ENCODE data around the gene STOX2. TPM values are rescaled to one million over a fixed set of nuclear protein-coding genes. Genes with fewer than 3 reads are reported as not detected.

STOX2 gene
- total RNA-seq, 1 experiment from 2014 or later, result 3.3 TPM

DNA sequence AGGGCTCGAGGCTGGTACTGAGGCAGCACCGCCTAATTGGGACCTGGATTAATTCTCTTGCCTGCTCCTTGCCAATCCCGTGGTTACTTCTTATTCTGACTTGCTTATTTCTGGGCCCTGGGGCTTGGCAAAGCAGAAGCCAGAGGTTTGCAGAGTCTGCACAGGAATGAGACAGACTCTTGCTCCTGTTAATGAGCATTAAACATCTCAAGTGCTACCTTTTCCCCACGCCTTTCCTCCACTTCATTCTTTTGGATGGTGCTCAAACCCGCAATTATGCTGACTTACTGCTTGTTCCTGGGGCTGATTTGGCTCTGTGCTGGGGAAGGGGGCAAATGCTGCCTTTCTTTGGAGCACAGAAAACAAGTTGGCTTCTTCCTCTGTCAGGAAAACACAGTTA, 16.5 kb upstream of the STOX2 start:
- DNase-seq (ENCODE audit: low read depth), result no peak

DNA sequence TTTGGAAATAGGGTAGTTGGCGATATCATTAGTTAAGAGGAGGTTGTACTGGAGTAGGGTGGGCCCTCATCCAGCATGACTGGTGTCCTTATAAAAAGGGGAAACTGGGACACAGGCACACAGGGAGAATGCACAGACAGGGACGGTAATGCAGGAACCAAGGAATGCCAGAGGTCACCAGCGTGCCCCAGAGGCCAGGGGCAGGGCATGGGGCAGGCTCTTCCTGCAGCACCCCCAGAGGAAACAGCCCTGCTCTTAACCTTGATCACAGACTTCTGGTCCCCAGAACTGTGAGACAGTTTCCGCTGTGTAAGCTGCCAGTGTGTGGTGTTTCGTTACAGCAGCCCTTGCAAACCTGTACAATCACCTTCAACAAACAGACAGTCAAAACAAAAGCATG, 15.9 kb upstream of the STOX2 start:
- DNase-seq (ENCODE audit: low read depth), result no peak

DNA sequence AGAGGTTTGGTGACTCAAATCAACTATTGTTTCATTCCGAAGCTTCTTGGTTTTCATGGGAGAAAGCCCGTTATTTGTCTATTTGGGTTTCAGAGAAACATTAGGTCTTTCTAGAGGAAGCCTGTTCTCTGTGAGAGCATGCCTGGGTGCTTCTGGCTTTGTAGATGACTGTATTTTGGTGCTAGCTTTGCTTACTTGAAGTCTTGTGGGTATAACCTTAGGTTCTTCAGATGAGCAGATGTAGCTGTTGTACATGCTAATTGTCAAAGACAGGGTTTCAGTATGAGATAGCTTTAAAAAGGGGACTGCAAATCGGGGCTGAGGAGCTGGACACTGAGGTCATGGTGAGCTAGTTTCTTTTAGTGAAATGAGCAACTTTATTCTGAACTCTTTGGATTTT, 7.9 kb upstream of the STOX2 start:
- no peak for DNase-seq (ENCODE audit: low read depth)

DNA sequence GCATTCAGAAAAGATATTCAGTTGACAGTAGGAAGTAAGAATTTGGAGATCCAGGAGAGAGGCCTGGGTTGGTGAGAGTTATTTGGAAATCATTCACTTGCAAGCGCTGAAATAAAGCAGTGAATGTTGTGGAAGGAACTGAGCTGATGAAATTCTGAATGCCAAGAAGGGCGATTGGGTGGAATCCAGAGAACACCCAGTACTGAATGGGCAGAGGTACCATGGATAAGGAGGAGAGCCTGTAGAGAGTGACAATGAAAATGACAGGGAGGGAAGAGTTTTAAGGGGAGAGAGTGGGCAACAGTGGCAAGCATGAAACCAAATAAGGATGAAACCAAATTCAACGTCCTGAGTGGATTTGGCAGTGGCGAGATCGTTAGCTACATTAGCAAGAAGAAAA, 6.7 kb upstream of the STOX2 start:
- DNase-seq (ENCODE audit: low read depth), result no peak

DNA sequence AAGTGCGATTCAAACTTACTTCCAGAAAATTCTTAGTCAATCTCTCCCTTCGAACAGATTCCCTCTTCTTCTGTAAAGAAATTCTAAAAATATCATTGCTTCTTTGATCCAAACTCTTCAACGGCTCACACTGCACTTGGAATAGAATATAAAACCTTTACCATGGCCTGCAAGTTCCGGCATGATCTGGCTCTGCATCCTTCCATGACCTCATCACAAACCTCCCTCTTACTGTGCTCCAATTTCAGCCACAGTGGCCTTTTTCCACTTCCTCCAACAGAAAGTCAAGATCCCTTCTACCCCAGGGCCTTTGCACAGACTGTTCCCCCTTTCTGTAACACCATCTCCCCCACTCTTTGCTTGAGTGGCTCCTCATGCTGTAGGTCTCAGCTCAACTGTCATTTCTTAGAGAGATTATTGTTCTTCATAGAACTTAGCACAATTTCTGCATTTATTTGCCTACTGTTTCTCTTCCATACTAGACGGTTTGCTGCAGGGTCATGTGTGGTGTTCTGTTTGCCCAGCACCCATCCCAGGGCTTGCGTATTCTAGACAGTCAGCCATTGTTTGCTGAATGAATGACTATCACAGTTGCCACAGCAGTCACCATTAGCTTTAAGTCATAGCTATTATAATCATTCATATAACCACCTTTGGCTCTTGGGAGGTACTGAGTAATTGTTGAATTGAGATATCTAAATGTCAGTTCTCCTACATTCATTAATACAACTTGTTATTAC, 1.9 kb upstream of the STOX2 start:
- DNase-seq (ENCODE audit: low read depth), result no peak

DNA sequence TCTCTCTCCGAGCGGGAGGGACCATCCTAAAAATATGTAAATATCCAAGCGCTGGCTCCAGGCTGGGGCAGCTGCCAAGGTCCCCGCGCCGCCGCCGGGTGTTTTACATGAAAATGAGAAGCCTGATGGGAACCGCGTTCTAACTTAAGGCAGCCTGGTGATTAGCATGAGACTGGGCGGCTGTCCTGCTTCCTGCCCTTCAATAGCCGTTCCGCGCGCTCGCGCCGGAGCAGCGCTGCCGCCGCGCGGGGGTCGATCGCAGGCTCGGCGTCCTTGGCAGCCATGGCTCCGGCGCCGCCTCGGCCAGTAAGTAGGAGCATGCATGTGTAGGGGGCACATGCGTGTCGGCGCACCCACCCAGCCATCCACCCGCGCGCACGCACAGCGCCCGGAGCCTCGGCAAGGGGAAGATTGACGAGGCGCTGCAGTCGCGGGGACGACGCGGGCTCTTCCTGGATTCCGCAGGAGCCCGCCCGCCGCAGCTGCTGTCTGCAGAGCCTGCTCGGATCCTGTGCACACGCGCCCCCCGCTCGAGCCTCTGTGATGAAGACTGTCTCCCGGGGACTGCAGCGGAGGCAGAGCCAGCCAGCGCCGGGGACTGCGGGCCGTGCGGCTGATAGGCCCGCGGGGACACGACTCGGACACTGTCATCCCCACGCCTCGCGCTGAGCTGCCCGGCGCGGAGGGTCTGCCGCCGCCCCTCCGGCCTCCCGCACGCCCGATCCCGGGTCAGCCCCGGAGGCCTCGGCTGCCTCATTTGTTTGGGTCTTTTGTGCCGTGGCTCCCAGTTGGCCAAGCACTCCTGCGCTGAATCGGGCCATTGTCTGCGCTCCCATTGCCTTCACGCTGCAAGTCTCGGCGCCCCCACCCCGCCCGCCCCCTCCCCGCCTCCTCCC, 734 bp downstream of the STOX2 start:
- peak; percentile 37 for DNase-seq (ENCODE audit: low read depth)

DNA sequence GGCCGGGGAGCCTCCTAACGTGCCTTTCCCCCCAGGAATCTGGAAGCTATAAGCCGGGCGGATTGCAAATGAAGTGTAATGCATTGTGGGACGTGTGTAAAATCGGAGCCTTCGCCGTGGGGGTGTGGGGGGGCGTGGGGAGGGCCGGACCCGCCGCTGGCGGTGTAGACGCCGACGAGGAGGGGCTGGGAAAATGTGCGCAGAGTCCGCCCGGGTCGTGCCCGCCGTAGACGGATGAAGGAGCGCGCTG, 1.3 kb downstream of the STOX2 start:
- no peak for DNase-seq (ENCODE audit: low read depth)

DNA sequence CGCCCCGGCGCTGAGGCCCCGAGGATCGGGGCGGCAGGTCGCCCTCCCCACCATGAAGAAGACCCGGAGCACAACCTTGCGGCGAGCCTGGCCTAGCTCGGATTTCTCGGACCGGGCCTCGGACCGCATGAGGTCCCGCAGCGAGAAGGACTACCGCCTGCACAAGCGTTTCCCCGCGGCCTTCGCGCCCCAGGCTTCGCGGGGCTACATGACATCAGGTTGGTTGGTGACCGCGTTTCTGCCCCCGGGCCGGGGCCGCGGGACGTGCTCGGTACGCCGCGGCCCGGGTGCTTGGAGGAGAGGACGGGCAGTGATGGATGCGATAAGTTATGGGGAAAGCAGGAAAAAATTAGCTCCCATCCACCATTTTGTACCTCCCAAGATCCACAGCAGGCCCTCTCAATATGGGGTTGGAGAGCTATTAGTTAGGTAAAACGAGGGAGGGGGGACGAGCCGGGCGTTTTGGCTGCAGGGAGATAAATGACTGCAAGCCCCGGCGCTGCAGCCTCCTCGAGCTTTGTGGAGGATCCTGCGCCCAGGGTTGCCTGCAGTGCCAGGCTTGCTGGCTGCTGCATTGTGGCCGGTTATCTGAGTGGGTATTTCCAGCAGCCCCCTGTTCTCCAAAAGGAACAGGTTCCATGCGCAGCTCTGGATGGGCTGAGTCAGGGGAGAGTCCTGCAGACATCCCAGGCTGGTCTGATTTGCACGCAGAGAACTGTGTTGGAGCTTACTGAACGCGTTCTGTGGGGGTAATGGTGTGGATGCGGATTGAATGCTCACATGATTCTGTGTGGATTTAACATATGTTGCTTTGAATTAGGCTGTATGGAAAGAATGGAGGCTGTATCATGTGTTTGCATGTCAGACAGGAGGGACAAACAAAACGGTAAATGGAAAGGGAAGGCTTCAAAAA, 1.9 kb downstream of the STOX2 start:
- DNase-seq (ENCODE audit: low read depth), result peak; percentile 5

DNA sequence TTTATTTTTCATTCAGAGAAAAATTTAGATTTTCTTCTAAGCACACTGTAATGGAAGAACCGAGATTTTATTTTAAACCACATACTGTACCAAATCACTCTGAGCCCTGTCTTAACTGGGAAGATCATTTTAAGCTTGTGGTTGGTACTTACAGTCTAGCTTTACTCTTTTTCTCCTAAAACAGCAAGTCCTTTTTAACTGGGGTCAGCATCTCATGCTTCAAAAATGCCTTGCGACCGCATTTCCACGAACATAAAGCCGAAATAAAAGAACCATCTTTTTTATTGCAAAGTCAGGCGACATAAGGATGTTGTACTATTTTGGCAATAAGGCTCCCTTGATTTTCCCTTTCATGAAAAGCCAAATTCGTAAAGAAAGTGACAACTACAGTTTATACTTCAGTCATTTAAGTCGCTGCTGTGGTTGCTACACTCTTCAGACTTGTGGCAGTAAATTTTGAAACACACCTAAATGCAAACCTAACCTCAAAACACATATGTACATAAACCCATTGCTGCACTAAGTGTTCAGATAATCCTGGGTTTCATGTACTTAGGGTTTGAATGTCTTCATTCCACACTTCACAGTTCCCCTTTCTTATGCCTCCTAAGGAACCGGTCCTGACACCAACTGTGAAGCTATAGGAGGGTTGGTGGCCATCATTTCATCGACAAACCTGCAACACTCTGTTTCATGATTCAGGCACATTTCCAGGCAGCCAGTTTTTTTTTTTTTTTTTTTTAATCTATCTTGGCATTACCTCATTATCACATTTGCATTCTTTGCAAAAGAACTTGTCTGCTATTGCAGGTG, 3.0 kb downstream of the STOX2 start:
- no peak for DNase-seq (ENCODE audit: low read depth)

DNA sequence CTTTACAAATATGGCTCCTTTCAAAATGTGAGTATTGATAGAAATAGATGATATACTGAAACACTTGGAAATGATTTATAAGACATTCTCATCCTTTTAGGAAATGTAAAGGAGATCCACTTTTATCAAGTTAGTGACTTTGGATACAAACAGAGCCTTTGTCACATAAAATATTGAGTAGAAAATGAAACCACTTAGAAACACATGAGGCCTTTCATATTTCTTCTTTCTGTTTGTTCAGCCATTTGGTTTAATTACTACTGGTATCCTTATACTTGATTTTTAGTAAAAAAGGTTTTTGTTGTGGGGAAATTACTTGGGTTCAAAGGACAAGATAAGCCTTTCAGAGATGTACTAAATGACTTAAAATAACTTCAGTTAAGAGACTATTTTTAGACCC, 4.1 kb downstream of the STOX2 start:
- no peak for DNase-seq (ENCODE audit: low read depth)

DNA sequence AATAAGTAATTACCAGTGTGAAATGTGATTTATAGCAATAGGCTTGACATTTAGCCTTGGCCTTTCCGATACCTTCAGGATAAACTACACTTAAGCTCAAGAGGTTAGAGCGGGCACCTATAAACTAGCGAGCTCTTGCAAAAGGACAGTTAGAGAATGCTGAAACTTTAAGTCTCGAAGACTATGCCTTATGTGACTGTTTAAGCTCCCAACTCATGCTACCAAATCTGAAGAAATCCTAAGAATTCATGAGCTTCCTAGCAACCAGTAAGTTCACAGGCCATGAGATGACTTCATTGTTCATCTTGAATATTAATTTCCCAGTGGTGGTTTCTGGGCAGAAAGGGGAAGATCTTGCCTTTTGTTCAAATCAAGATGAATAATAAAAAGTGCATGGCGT, 4.7 kb downstream of the STOX2 start:
- DNase-seq (ENCODE audit: low read depth), result no peak

DNA sequence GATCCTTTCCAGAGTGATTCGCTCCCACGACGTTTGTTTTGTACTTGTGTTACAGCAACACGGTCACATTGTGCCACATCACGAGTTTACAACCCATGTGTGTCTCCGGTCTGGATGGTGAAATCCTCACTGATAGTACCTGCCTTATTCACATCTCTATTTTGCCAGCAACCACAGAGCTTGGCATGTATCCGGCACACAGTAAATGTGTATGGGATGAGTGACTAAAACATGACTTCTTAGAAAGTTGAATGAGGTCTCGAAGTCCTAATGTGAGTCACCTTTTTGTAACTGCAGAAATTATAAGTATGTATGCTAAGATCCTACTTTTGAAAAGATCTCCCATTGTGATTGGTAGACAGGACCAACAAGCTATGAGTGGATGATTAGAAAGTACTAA, 7.5 kb downstream of the STOX2 start:
- DNase-seq (ENCODE audit: low read depth), result peak; percentile 39

DNA sequence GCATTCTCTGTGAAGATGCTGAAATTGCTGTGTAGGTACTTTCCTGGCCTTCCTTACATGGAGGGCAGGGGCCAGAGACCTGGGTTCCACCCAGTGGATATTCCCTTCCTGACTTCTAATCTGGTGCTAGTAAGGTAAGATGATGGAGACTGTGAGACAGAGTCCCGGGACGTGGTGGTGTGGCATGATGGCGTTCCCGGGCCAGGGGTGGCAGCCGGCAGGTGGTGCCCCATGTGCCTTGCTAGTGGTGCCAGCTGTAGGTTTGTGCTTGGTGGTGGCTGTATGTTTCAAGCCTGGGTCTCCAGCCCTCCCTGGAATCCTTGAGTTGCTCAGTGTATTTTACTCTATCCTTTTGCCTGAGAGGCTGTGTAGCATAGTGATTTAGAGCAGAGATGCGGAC, 10.9 kb downstream of the STOX2 start:
- no peak for DNase-seq (ENCODE audit: low read depth)

DNA sequence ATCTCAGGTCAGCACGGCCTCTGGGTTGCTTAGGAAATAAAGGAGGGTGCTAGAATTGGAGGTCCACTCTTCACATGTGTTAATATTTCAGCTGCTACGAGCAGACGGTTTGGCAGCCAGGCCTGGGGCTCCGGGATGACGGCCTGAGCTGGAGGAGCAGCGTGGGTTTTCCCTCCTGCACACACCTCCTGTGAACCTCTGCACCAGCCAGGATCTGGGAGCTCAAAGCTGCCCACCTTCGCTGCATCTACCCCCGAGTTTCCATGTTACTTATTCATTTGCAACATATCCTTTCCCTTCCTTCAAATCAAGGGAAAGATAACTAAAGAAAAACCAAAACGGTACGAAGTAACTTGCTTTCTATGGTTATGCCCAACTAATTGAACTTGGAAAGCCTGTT, 13.6 kb downstream of the STOX2 start:
- DNase-seq (ENCODE audit: low read depth), result no peak

DNA sequence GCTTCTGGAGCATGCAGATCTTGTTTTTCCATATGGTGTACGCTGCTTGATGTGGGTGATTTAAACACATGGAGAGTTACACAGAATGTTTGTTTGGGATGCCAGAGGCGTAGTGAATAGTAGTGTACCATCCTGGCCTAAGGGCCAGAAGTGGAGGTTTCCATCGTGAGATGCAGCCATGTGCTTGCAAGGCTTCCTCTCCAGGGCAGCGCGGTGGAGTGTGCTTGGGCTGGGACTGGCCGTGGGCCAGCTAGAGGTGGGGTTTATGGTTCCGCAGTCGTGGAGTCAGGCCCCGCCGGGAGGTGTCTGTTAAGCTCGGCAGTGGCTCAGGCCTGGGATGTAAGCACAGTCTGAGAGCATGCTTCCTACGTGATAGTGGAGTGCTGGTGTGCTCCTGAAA, 14.0 kb downstream of the STOX2 start:
- DNase-seq (ENCODE audit: low read depth), result peak; percentile 12

DNA sequence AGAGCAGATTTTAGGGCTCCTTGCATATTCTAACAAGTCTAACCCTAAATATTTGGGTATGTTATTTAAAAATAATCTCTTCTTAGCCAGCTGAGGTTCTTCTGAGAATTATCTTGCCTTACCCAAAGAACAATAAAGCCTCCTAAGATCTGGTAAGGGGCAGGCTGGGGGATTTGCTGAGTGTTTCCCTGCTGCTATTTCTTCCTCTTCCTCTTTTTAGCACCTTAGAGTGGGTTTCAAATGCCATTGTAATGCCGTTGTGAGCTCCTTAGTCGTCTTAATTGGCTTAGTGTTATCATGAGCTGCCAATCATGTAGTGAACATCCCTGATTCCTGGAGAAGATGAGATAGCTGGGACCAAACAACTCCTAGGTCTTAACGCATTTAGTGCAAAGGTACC, 15.4 kb downstream of the STOX2 start:
- DNase-seq (ENCODE audit: low read depth), result no peak

DNA sequence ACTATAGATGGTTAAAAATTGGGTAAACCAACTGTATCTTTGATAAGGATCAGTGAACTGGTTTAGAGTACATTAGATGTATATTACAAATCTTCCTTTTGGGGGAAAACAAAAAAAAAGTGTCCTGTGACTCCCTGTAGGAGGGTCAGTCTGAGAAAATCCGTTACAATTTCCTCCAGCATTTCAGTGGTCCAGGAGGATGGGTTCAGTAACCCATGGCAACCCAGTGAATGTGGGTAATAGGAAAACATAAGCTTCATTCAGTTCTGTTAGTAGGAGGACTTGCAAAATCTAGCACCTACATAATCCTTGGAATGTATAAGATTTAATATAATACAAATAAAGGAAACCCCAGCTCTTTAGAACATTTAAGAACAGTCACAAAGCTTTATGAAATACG, 16.2 kb downstream of the STOX2 start:
- DNase-seq (ENCODE audit: low read depth), result no peak

DNA sequence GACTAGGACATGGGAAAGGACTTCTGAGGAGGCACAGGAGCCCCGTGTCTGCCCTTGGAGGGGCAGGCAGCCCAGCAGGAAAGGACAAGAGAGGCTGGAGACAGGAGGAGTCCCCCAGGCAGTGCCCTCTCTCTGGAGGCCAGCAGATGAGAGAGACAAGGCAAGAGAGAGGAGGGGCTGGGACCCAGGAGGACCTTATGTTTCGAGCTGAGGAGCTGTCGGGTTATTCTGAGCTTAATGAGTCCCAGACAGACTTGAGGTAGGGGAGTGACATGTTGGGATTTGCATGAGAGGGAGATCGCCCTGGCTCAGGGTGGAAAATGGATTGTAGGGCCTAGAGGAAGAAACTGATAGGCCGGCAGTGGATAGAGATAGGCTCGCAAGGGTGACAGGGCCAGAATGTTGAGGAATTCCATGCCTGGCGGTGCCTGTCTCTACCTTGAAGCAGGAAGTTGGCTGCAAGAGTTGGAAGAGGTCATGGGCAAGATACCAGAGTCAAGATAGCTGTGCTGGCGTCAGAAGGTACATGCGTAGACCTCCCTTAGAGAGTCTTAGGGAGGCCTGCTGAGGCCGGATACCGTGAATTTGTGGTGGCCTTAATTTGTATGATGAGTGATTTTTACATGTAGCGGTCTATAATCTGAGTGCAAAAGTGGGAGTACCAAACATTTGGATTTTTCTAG, 19.4 kb downstream of the STOX2 start:
- DNase-seq (ENCODE audit: low read depth), result no peak

DNA sequence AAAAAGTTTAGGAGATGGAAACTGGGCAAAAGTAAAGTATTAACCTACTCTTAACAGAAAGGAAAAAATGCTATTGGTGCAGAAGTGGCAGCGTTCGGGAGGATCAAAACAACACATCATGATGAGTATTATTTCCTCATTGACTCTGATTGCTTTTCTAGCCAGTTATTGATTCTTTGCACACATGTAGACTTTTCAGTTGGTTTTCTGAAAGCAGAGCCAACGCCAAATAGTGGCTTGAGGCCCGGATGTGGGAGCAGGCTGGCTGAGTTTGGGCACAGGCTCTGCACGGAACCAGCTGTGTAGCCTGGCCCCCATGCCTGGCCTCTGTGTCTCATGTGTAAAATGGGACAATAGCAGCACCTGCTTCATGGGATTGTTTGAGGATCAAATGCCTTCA, 21.8 kb downstream of the STOX2 start:
- DNase-seq (ENCODE audit: low read depth), result no peak

DNA sequence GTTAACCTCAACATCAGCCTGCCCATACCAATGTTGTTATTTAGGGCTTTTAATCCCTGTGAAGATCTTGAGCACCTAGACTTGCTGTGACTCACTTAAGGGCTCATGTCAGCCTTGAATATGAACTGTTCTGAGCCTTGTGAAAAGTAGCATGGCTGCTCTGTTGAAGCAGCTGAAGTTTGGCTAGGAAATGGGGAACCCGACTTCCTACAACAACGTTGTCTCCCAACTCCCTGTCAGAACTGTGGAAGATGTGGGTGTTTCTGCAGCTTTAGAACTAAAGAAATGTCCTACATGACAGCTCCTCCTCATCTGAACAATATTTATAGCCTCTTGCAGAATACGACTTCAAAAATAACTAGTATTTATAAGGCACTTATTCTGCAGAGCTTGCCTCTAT, 27.5 kb downstream of the STOX2 start:
- DNase-seq (ENCODE audit: low read depth), result no peak

DNA sequence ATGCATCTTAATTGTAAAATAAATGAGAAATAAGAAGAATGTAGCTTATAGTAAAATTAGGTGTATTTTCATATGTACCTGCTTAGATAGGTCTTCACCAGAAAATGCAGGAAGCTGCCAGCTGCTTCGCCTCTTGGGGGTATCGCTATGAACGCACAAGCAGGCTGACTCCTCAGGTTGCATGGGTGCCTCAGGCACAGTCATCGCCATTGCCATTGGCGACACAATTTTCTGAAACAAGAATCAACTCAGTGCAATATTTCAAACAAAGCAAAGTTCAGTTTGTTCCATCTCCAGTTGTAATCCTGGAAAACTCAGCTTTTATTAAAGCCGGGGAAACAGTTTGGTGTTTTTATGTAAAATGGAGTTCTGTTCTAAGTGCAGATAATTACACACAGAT, 29.7 kb downstream of the STOX2 start:
- no peak for DNase-seq (ENCODE audit: low read depth)

Measured in Daoy (cell line).